ENCODE data around the gene ALDH3B1. TPM values are rescaled to one million over a fixed set of nuclear protein-coding genes. Genes with fewer than 3 reads are reported as not detected.

The ALDH3B1 gene
- total and polyA plus RNA-seq, 2 donors (not counting 3 experiments of a cell fraction or from before 2014, with no cell fraction given) = 0.13 to 1.0 TPM

DNA sequence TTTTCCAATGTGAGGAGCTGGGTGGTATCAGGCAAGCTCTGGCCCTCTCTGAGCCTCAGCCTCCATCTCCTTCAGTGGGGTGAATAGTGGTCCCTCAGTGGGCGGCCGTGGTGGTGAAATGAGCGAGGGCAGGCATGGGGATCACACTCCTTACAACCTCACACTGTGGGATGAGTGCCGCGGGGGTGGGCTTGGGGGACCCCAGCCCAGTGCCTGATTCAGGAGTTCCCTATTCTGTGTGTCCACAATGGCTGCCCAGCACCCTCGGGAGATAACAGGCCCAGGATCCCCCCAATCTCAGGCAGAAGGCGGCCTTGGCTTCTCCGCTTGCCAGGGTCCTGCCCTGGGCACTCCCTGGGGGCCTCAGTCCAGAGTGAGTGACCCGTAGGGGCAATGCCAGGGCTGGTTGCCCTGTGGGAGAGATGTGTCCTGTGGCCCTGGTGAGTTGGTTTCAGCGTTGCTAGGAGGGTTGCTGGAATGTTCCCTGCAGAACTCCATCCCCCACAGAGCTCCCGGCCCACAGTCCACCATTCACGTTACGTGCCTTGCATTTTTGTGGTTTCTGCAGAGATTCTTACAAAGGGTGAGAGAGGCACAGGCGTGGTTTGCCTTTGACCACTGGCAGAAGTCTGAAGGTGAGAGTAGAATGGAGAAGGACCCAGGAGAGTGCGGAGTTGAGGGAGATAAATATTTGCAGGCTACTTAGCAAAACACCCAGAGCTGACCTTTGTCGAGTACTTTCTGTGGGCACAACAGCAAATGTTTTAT is 2.9 kb downstream of the ALDH3B1 start:
- no peaks in the 10 kb centered on the region for H3K9me3 ChIP-seq (replicated peaks; ENCODE audit: control insufficient read depth, insufficient read depth, low read length)
- FAIRE-seq = no peak

More for the DNA sequence above, 2.9 kb downstream of the ALDH3B1 start:
- POLR2A ChIA-PET = no interaction called here
- Histone ChIP-seq H3K27me3 (ENCODE audit: control insufficient read depth in 2 of 2, insufficient read depth in 2 of 2, low read length in 2 of 2) (no peaks in the 10 kb centered on the region), H2AFZ (ENCODE audit: low read depth, low read length) (no peak overlapping the region), H3K27ac (ENCODE audit: insufficient read depth, low read depth, low read length) (no peak overlapping the region), H3K36me3 (ENCODE audit: control insufficient read depth in 2 of 2, extremely low read depth in 1 of 2, insufficient read depth in 2 of 2, low read length in 2 of 2) (no peaks in the 10 kb centered on the region), H3K4me1 (ENCODE audit: control insufficient read depth, extremely low read depth, insufficient read depth, low read length) (peaks cover 11% of the 10 kb centered on the region), H3K79me2 (ENCODE audit: control insufficient read depth, insufficient read depth, low read length) (no peaks in the 10 kb centered on the region), H3K9ac (replicated peaks; ENCODE audit: extremely low read depth, insufficient read depth, low read length) (no peak overlapping the region), H3K4me2 (ENCODE audit: insufficient read depth, low read length) (no peak overlapping the region), H3K4me3 (replicated peaks in 1 of 3; ENCODE audit: insufficient read depth in 1 of 3, low read depth in 1 of 3, low read length in 3 of 3) (no peak overlapping the region), H3K9me1 (replicated peaks; ENCODE audit: control insufficient read depth, extremely low read depth, insufficient read depth, low read length) (no peaks in the 10 kb centered on the region), H4K20me1 (replicated peaks; ENCODE audit: control insufficient read depth, extremely low read depth, insufficient read depth, low read length) (no peaks in the 10 kb centered on the region)
- no TSS peak for BruUV-seq (replicated peaks)
- intact Hi-C loops (cut with micrococcal nuclease) (no loop called here), dilution Hi-C loops (cut with MboI; ENCODE audit: extremely low pct_ligation_motif_present, low sequenced_read_pairs) (no loop called here)
- no peak for TF ChIP-seq JUN (IDR thresholded peaks at IDR 0.05; ENCODE audit: borderline replicate concordance, insufficient read depth, insufficient read length, low read depth)
- TF ChIP-seq GATA2 (IDR thresholded peaks at IDR 0.05; ENCODE audit: insufficient read depth, insufficient read length, low read depth, low read length) = no peak
- TF ChIP-seq CTCF (IDR thresholded peaks at IDR 0.05; ENCODE audit: extremely low read depth in 1 of 2, insufficient read depth in 1 of 2, low read depth in 1 of 2, low read length in 2 of 2) = no peak
- no peak for TF ChIP-seq POLR2AphosphoS5 (IDR thresholded peaks at IDR 0.05; ENCODE audit: insufficient read depth, low read depth, low read length)
- no peak for TF ChIP-seq EZH2 (IDR thresholded peaks at IDR 0.05; ENCODE audit: borderline replicate concordance, low read depth, low read length, severe bottlenecking)
- no peak for TF ChIP-seq FOS (IDR thresholded peaks at IDR 0.05; ENCODE audit: borderline replicate concordance, insufficient read depth, low read length)
- TF ChIP-seq MYC (IDR thresholded peaks at IDR 0.05; ENCODE audit: low read depth, low read length) = no peak
- TF ChIP-seq, protein P1, sequence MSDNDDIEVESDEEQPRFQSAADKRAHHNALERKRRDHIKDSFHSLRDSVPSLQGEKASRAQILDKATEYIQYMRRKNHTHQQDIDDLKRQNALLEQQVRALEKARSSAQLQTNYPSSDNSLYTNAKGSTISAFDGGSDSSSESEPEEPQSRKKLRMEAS (IDR thresholded peaks at IDR 0.05; ENCODE audit: insufficient read depth, insufficient read length) = no peak
- TF ChIP-seq POLR2A (IDR thresholded peaks at IDR 0.05; ENCODE audit: low read depth, low read length) = no peak
- CTCF ChIA-PET = no interaction called here
- no peak for DNase-seq (ENCODE audit: low read depth, low spot score)

All from endothelial cell of umbilical vein (primary cell).